CD4-positive, alpha-beta T cell treated with Interleukin-10 for 1 hour (primary cell): ENCODE measurements around the gene CDC5L.

Experiments used
- DNase-seq: peaks from one replicate; pipeline ENCODE4 v3.0.0-alpha.2; 2020

The CDC5L gene

GRCh38 chr6:44375071-44375470 is 12.4 kb upstream of the CDC5L start:
- DNase-seq, result no peak

- no peak for DNase-seq
Observed at GRCh38 chr6:44377484-44377883, 10.0 kb upstream of the CDC5L start.

- DNase-seq, result no peak
Observed at GRCh38 chr6:44377971-44378370, 9.5 kb upstream of the CDC5L start.

- DNase-seq, result peak; percentile 5
Observed at GRCh38 chr6:44381739-44382138, 5.8 kb upstream of the CDC5L start.

- no peak for DNase-seq
Observed at GRCh38 chr6:44386364-44386928, 1.1 kb upstream of the CDC5L start.

- no peak for DNase-seq
Observed at GRCh38 chr6:44386929-44387345, 569 bp upstream of the CDC5L start.

GRCh38 chr6:44388135-44388487 is 605 bp downstream of the CDC5L start:
- DNase-seq, result no peak

GRCh38 chr6:44388887-44389286 is 1.4 kb downstream of the CDC5L start:
- DNase-seq, result no peak

GRCh38 chr6:44390158-44390683 is 2.7 kb downstream of the CDC5L start:
- DNase-seq, result no peak

- no peak for DNase-seq
Observed at GRCh38 chr6:44395501-44395900, 8.0 kb downstream of the CDC5L start.

GRCh38 chr6:44396968-44397367 is 9.5 kb downstream of the CDC5L start:
- no peak for DNase-seq

- no peak for DNase-seq
Observed at GRCh38 chr6:44397424-44398164, 10.1 kb downstream of the CDC5L start.

- no peak for DNase-seq
Observed at GRCh38 chr6:44399991-44400390, 12.5 kb downstream of the CDC5L start.

GRCh38 chr6:44400572-44400971 is 13.1 kb downstream of the CDC5L start:
- no peak for DNase-seq

GRCh38 chr6:44401138-44401537 is 13.6 kb downstream of the CDC5L start:
- no peak for DNase-seq

- no peak for DNase-seq
Observed at GRCh38 chr6:44404022-44404714, 16.7 kb downstream of the CDC5L start.

GRCh38 chr6:44404715-44405099 is 17.2 kb downstream of the CDC5L start:
- DNase-seq, result no peak

- DNase-seq, result no peak
Observed at GRCh38 chr6:44407951-44408670, 20.6 kb downstream of the CDC5L start.

GRCh38 chr6:44409207-44409794 is 21.8 kb downstream of the CDC5L start:
- DNase-seq, result no peak

GRCh38 chr6:44410363-44410762 is 22.9 kb downstream of the CDC5L start:
- DNase-seq, result no peak

GRCh38 chr6:44411141-44411540 is 23.6 kb downstream of the CDC5L start:
- DNase-seq, result no peak

GRCh38 chr6:44415449-44415848 is 27.9 kb downstream of the CDC5L start:
- no peak for DNase-seq

- DNase-seq, result no peak
Observed at GRCh38 chr6:44415873-44416502, 28.5 kb downstream of the CDC5L start.
